SK-N-SH (cell line): ENCODE results near the gene CD200R1.

Experiments used
- CHD2 ChIP-seq: fragments of 150-350 bp; IDR thresholded peaks from 2 replicates; pipeline ENCODE4 v1.6.1; 2018; ENCODE audit warnings: low read length; ENCODE audit not compliant: partially characterized antibody
- CTCF ChIP-seq: fragments of 200-600 bp; sonication (generic); IDR thresholded peaks from 2 replicates; pipeline ENCODE4 v1.6.1; 2017; ENCODE audit warnings: antibody characterized with exemption, mild to moderate bottlenecking, moderate library complexity
- FOXM1 ChIP-seq: IDR thresholded peaks from 2 replicates; pipeline ENCODE4 v1.4.0; 2012; ENCODE audit warnings: low read depth, mild to moderate bottlenecking
- GATA2 ChIP-seq: sonication (generic); formaldehyde crosslinking; IDR thresholded peaks from 2 replicates; pipeline ENCODE4 v1.5.0; 2020; ENCODE audit warnings: mild to moderate bottlenecking, missing genetic modification reagents
- JUND ChIP-seq: IDR thresholded peaks from 2 replicates; pipeline ENCODE4 v1.4.0; 2012
- NFIC ChIP-seq: IDR thresholded peaks from 2 replicates; pipeline ENCODE4 v1.4.0; 2012; ENCODE audit warnings: borderline replicate concordance
- NRF1 ChIP-seq: IDR thresholded peaks from 2 replicates; pipeline ENCODE4 v1.6.1; 2012; ENCODE audit warnings: low read depth, mild to moderate bottlenecking, low read length
- POLR2AphosphoS5 ChIP-seq: IDR thresholded peaks from 2 replicates; pipeline ENCODE4 v1.6.1; 2012; ENCODE audit warnings: low read depth, low read length
- REST ChIP-seq: IDR thresholded peaks from 2 replicates; pipeline ENCODE4 v1.6.1; 2012; ENCODE audit warnings: mild to moderate bottlenecking, low read depth, low read length, moderate library complexity
- SIN3A ChIP-seq: IDR thresholded peaks from 2 replicates; pipeline ENCODE4 v1.6.1; 2012; ENCODE audit warnings: low read depth, mild to moderate bottlenecking, low read length, moderate library complexity, borderline replicate concordance
- SMC3 ChIP-seq: IDR thresholded peaks from 2 replicates; pipeline ENCODE4 v1.6.1; 2012; ENCODE audit warnings: low read depth, low read length, improper control_type of control experiment
- TAF1 ChIP-seq: IDR thresholded peaks from 2 replicates; pipeline ENCODE4 v1.6.1; 2012; ENCODE audit warnings: low read depth, mild to moderate bottlenecking, low read length, moderate library complexity, borderline replicate concordance
- TEAD4 ChIP-seq: IDR thresholded peaks from 2 replicates; pipeline ENCODE4 v1.4.0; 2012; ENCODE audit warnings: mild to moderate bottlenecking, borderline replicate concordance; ENCODE audit not compliant: insufficient read depth
- USF2 ChIP-seq: fragments of 150-350 bp; IDR thresholded peaks from 2 replicates; pipeline ENCODE4 v1.6.1; 2017; ENCODE audit warnings: antibody characterized with exemption, low read length, low read depth, borderline replicate concordance

- no peak for TF ChIP-seq TAF1
- no peak for TF ChIP-seq CTCF
- TF ChIP-seq USF2, result no peak
- TF ChIP-seq JUND, result no peak
- TF ChIP-seq FOXM1, result no peak
- TF ChIP-seq SMC3, result no peak
- TF ChIP-seq POLR2AphosphoS5, result no peak
- no peak for TF ChIP-seq CHD2
- TF ChIP-seq REST, result no peak
- no peak for TF ChIP-seq NFIC
- TF ChIP-seq SIN3A, result no peak
- TF ChIP-seq TEAD4, result no peak
- no peak for TF ChIP-seq GATA2 (CRISPR knock-in tag)
- TF ChIP-seq NRF1, result no peak
Observed at GRCh38 chr3:112884678-112885290, 90.1 kb downstream of the CD200R1 start.
